A673 (cell line): ENCODE results near the gene NDUFV2. TPM values are rescaled to one million over a fixed set of nuclear protein-coding genes. Genes with fewer than 3 reads are reported as not detected.

Experiments
- BruUV-seq: library from RNA; stranded (reverse); fragments of 400-500 nt; replicated peaks from 2 replicates; lab custom pipeline; 2021; lab: Mats Ljungman, UMichigan
- CTCF ChIA-PET: fragments of 300-600 bp; sonication (Branson Sonifier 250); formaldehyde crosslinking; loops from one replicate; lab custom pipeline; 2022; ENCODE audit warnings: antibody characterized with exemption; lab: Charles Lee
- POLR2A ChIA-PET: fragments of 300-600 bp; sonication (Branson Sonifier 250); formaldehyde crosslinking; loops from one replicate; lab custom pipeline; 2022; ENCODE audit warnings: antibody characterized with exemption; ENCODE audit not compliant: low non-redundant PET; lab: Charles Lee
- DNase-seq: peaks from one replicate; pipeline ENCODE4 v3.0.0-alpha.2; 2015; ENCODE audit warnings: low spot score
- H3K27ac ChIP-seq: fragments of 200-600 bp; sonication (generic); 2 replicates; pipeline ENCODE4 v1.5.1; 2016; ENCODE audit warnings: mixed run types, low read depth, mild to moderate bottlenecking, mixed read lengths, antibody characterized with exemption, low read length; ENCODE audit not compliant: poor library complexity, severe bottlenecking
- H3K27me3 ChIP-seq: fragments of 200-600 bp; sonication (generic); replicated peaks from 2 replicates; pipeline ENCODE4 v1.6.1; 2017; ENCODE audit warnings: mixed run types, low read depth, mild to moderate bottlenecking, mixed read lengths, antibody characterized with exemption, low read length; ENCODE audit not compliant: insufficient read depth, poor library complexity
- H3K36me3 ChIP-seq: fragments of 200-600 bp; sonication (generic); 2 replicates; pipeline ENCODE4 v1.6.1; 2016; ENCODE audit warnings: mixed run types, mild to moderate bottlenecking, mixed read lengths, antibody characterized with exemption, low read length; ENCODE audit not compliant: insufficient read depth, poor library complexity, severe bottlenecking
- H3K4me1 ChIP-seq: fragments of 200-600 bp; sonication (generic); 2 replicates; pipeline ENCODE4 v1.6.1; 2017; ENCODE audit warnings: mixed run types, mild to moderate bottlenecking, mixed read lengths, antibody characterized with exemption, low read length; ENCODE audit not compliant: insufficient read depth, poor library complexity, severe bottlenecking
- H3K4me3 ChIP-seq: fragments of 200-600 bp; sonication (generic); 2 replicates; pipeline ENCODE4 v1.5.1; 2016; ENCODE audit warnings: low read depth, mixed run types, mild to moderate bottlenecking, mixed read lengths, low read length; ENCODE audit not compliant: poor library complexity, severe bottlenecking
- H3K9me3 ChIP-seq: fragments of 200-600 bp; sonication (generic); 2 replicates; pipeline ENCODE4 v1.6.1; 2016; ENCODE audit warnings: mixed run types, low read depth, mild to moderate bottlenecking, mixed read lengths, antibody characterized with exemption, low read length; ENCODE audit not compliant: poor library complexity, severe bottlenecking
- CTCF ChIP-seq: fragments of 300-800, 200-600 bp; sonication (generic); conservative IDR thresholded peaks from 2 replicates; pipeline ENCODE4 v1.5.1; 2017; ENCODE audit warnings: low read depth, mild to moderate bottlenecking, antibody characterized with exemption, low read length, moderate library complexity, mixed read lengths
- EZH2 ChIP-seq: fragments of 200-600 bp; sonication (generic); IDR thresholded peaks from 2 replicates; pipeline ENCODE4 v1.6.1; 2017; ENCODE audit warnings: borderline replicate concordance, low read depth, mild to moderate bottlenecking, mixed read lengths, antibody characterized with exemption, low read length; ENCODE audit not compliant: poor library complexity, severe bottlenecking
- intact Hi-C: fragments of 100-400 bp; cut with micrococcal nuclease; formaldehyde crosslinking; loops from one replicate; pipeline ENCODE4 v1.10.0; 2022; ENCODE audit not compliant: unreplicated experiment
- total RNA-seq: library from RNA; stranded (reverse); gene quantifications from 2 replicates; pipeline ENCODE4 v1.2.3, GENCODE V29; 2021

The NDUFV2 gene
- total RNA-seq, 1 experiment from 2014 or later, result 161 TPM

GRCh38 chr18:9172506-9173127 lies 70.1 kb downstream of the NDUFV2 start:
- no peak overlapping the region for H3K27ac ChIP-seq
- intact Hi-C loops, result no loop called here
- ChIA-PET POLR2A (no interaction called here), CTCF (no interaction called here)
- H3K36me3 ChIP-seq, result no peaks in the 10 kb centered on the region
- DNase-seq, result no peak
- no peaks in the 10 kb centered on the region for H3K9me3 ChIP-seq
- BruUV-seq, result no TSS peak
- H3K27me3 ChIP-seq, result no peaks in the 10 kb centered on the region
- no peak overlapping the region for H3K4me3 ChIP-seq
- TF ChIP-seq EZH2, result no peak
- no peak for TF ChIP-seq CTCF
- no peaks in the 10 kb centered on the region for H3K4me1 ChIP-seq

GRCh38 chr18:9173770-9174233 lies 71.3 kb downstream of the NDUFV2 start:
- Histone ChIP-seq H3K4me1 (no peaks in the 10 kb centered on the region), H3K4me3 (no peak overlapping the region), H3K36me3 (no peaks in the 10 kb centered on the region), H3K27me3 (no peaks in the 10 kb centered on the region), H3K9me3 (no peaks in the 10 kb centered on the region), H3K27ac (no peak overlapping the region)
- intact Hi-C loops, result no loop called here
- no peak for TF ChIP-seq EZH2
- no peak for DNase-seq
- no TSS peak for BruUV-seq
- ChIA-PET POLR2A (no interaction called here), CTCF (no interaction called here)

- intact Hi-C loops, result no loop called here
- Histone ChIP-seq H3K9me3 (no peaks in the 10 kb centered on the region), H3K36me3 (no peaks in the 10 kb centered on the region), H3K27ac (no peak overlapping the region), H3K27me3 (no peaks in the 10 kb centered on the region), H3K4me1 (no peaks in the 10 kb centered on the region), H3K4me3 (no peak overlapping the region)
- ChIA-PET POLR2A (no interaction called here), CTCF (no interaction called here)
- TF ChIP-seq EZH2, result no peak
- no peak for TF ChIP-seq CTCF
- DNase-seq, result no peak
- no TSS peak for BruUV-seq
Observed at GRCh38 chr18:9174302-9174701, 71.8 kb downstream of the NDUFV2 start.

GRCh38 chr18:9175115-9175514 lies 72.6 kb downstream of the NDUFV2 start:
- Histone ChIP-seq H3K9me3 (no peaks in the 10 kb centered on the region), H3K27ac (no peak overlapping the region), H3K36me3 (no peaks in the 10 kb centered on the region), H3K4me1 (no peaks in the 10 kb centered on the region), H3K27me3 (no peaks in the 10 kb centered on the region), H3K4me3 (no peak overlapping the region)
- intact Hi-C loops, result no loop called here
- no peak for DNase-seq
- no TSS peak for BruUV-seq
- ChIA-PET CTCF (no interaction called here), POLR2A (no interaction called here)
- no peak for TF ChIP-seq EZH2
- no peak for TF ChIP-seq CTCF
